ENCODE measurements around the gene HELZ2.
"Not testable (repeated sequence)": the region's sequence is repeated elsewhere in the genome, so short reads cannot be mapped to it uniquely, and the experiment has no call there.

The HELZ2 gene

DNA sequence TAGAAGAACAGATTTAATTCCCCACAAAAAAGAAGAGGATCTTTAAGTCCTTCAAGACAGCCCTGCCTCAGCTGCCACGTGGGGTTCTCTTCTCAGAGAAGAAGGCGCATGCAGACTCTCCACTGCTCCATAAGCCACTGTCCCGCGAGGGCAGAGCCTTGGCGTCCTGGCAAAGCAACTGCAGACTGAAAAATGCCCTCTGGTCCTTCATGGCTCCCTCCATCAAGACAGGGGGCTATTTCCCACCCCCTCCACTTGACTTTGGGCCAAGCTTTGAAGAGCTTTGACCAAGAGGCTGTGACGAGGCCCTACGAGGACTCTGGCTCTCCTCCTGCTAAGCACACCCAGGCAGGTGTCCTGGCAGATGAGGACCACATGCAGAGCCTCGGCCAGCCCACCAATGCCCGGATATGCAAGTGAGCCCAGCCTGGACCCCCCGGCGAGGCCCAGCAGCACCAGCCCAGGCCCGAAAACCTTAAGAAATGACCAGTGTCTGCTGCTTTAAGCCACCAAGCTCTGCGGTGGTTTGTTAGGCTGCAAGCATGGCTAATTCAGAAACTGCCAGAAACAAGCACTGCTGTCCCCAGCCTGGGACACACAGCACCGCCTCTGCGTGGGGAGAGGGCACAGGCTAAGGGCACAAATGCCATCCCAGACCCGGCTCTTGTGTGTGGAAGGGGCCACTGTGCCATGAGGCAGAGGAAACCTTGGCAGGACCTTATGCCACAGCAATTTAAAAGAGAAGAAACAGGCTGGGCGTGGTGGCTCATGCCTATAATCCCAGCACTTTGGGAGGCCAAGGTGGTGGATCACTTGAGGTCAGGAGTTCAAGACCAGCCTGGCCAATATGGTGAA lies 36.8 kb upstream of the HELZ2 start:
- in situ Hi-C loops (cut with HindIII; ENCODE audit: low sequenced_read_pairs) = no loop called here
- no peak overlapping the region for H3K4me3 ChIP-seq (ENCODE audit: low read depth, low read length)
- DNase-seq (ENCODE audit: low read depth, low spot score) = no peak
- TF ChIP-seq, protein P1, sequence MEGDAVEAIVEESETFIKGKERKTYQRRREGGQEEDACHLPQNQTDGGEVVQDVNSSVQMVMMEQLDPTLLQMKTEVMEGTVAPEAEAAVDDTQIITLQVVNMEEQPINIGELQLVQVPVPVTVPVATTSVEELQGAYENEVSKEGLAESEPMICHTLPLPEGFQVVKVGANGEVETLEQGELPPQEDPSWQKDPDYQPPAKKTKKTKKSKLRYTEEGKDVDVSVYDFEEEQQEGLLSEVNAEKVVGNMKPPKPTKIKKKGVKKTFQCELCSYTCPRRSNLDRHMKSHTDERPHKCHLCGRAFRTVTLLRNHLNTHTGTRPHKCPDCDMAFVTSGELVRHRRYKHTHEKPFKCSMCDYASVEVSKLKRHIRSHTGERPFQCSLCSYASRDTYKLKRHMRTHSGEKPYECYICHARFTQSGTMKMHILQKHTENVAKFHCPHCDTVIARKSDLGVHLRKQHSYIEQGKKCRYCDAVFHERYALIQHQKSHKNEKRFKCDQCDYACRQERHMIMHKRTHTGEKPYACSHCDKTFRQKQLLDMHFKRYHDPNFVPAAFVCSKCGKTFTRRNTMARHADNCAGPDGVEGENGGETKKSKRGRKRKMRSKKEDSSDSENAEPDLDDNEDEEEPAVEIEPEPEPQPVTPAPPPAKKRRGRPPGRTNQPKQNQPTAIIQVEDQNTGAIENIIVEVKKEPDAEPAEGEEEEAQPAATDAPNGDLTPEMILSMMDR (IDR thresholded peaks at IDR 0.05; ENCODE audit: low read depth, low read length) = no peak

DNA sequence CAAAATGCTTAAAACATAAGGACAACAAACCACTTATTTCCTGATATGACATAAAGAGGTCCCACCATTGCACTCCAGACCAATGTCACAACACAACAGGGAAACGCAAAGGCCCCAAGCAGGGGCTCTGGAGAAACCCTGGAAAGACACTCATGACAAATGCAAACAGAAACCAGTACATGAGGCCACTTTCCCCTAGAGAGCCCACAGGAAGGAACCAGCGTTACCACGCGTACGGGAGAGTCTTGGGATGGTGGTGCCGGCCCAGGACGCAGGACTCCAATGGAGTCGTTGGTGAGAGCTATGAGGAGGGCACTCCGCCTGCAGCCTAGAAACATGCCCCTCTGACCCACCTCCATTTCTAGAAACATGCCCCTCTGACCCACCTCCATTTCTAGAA lies 32.6 kb upstream of the HELZ2 start:
- H3K4me3 ChIP-seq (ENCODE audit: low read depth, low read length) = no peak overlapping the region
- DNase-seq (ENCODE audit: low read depth, low spot score) = no peak
- in situ Hi-C loops (cut with HindIII; ENCODE audit: low sequenced_read_pairs) = no loop called here
- TF ChIP-seq, protein P1 (IDR thresholded peaks at IDR 0.05; ENCODE audit: low read depth, low read length) = no peak

DNA sequence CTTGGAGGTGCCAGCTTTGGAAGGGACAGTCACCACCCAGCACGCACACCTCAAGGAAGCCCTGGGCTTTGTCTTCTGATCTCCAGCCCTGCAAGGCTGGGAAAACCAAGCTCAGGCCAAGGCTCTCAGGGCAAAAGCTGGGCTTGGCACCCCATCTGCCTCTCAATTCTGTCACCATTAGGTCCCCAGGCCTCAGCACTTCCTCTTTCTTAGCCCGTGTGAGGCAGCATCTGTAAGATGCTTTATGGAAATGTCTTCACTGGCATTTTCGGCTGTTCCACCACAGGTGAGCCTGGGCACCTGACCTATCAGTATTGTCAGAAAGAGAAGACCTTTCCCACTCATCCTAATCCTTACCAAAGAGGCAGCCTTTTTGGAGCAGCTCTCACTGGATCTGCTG lies 28.3 kb upstream of the HELZ2 start:
- no peak for DNase-seq (ENCODE audit: low read depth, low spot score)
- in situ Hi-C loops (cut with HindIII; ENCODE audit: low sequenced_read_pairs) = no loop called here
- TF ChIP-seq, protein P1 (IDR thresholded peaks at IDR 0.05; ENCODE audit: low read depth, low read length) = no peak
- H3K4me3 ChIP-seq (ENCODE audit: low read depth, low read length) = no peak overlapping the region

DNA sequence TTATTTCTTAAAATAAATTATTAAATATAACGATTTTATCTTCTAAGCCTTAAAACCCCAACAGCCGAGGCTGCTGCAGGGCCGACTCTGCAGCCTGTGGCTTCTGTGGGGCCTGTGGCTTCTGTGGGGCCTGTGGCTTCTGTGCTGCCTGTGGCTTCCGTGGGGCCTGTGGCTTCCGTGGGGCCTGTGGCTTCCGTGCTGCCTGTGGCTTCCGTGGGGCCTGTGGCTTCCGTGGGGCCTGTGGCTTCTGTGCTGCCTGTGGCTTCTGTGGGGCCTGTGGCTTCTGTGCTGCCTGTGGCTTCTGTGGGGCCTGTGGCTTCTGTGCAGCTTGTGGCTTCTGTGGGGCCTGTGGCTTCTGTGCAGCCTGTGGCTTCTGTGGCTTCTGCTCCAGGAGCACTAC lies 27.6 kb upstream of the HELZ2 start:
- H3K4me3 ChIP-seq (ENCODE audit: low read depth, low read length); in situ Hi-C loops (cut with HindIII; ENCODE audit: low sequenced_read_pairs); DNase-seq (ENCODE audit: low read depth, low spot score): not testable (repeated sequence)

DNA sequence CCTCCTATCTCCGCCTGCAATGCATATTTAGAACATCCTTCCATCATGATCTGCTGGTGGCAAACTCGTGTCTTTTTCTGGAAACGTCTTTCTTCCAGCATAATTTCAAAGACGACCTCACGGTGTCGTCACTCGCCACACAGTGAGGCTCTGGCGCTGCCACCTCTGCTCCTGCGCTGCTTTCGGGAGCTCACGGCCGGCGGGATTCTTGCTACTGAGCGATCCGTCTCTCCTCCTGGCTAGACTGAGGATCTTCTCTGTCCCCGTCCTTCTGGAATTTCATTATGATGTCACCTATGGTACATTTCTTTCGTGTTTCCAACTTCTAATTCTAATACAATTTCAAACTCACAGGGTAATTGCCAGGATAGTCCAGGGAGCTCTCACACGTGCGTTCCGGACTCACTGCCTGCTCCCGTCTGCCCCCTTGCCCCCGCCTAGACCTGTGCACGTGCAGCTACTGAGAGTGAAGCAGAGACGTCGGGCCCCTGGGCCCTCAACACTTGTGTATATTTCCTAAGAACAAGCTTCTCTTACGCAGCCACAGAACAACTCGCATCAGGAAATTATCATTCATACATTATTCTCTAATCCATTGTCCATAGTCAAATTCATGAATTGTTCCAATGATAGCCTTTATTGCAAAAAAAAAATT lies 25.5 kb upstream of the HELZ2 start:
- no peak overlapping the region for H3K4me3 ChIP-seq (ENCODE audit: low read depth, low read length)

DNA sequence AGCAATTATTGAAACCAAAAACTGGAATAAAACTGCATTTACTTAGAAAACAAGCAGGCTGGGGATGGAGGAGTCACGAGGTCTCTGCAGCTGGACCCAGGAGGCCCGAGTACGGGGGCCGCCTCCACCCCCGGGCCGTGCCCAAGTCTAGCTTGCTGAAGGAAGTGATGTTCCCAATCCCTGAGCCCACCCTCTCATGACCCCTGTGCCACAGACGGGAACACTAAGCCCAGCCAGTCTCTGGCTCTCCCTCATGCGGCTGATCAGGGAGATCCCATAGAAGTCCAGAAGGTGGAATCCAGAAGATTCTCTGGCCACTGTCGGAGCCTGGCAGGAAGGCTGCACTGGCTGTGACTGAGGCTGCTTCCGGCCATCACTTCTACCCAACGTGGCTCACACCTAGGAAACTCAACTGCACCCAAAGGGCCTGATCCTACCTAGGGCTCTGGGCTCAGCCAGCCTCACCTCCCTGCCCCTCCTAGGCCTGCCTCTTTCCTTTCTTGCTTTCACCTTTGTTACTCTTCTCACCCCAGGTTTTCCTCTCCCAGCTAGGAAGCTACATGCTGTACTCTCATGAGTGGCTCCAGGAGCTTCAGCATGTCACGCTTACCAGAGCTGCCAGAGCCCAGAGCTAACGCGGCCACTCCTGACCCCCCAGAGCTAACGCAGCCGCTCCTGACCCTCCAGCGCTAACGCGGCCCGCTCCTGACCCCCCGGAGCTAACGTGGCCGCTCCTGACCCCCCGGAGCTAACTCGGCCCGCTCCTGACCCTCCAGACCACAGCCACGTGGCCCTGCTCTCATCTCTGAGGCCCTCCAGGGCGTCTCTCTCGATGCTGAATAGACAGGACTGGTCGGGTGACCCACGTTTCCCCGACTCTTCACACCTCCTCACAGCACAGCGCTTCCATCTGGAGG lies 24.7 kb upstream of the HELZ2 start:
- in situ Hi-C loops (cut with HindIII; ENCODE audit: low sequenced_read_pairs) = no loop called here
- no peak for DNase-seq (ENCODE audit: low read depth, low spot score)
- TF ChIP-seq, protein P1 (IDR thresholded peaks at IDR 0.05; ENCODE audit: low read depth, low read length) = no peak
- H3K4me3 ChIP-seq (ENCODE audit: low read depth, low read length) = no peak overlapping the region

More for the DNA sequence above, 25.5 kb upstream of the HELZ2 start:
- TF ChIP-seq, protein P1 (IDR thresholded peaks at IDR 0.05; ENCODE audit: low read depth, low read length) = no peak
- in situ Hi-C loops (cut with HindIII; ENCODE audit: low sequenced_read_pairs) = no loop called here
- DNase-seq (ENCODE audit: low read depth, low spot score) = no peak
